Measurements from ENCODE around the gene KCNMA1.

Gene KCNMA1

GRCh38 chr10:77526868-77527617 lies 110.6 kb downstream of the KCNMA1 start:
- TF ChIP-seq MAX (IDR thresholded peaks at IDR 0.05) (no peak), RAD21 (IDR thresholded peaks at IDR 0.05; ENCODE audit: low read depth) (no peak), YY1 (IDR thresholded peaks at IDR 0.05; ENCODE audit: low read depth) (no peak), REST (IDR thresholded peaks at IDR 0.05; ENCODE audit: low read depth) (no peak), CREB1 (IDR thresholded peaks at IDR 0.05; ENCODE audit: low read depth) (no peak), EP300 (IDR thresholded peaks at IDR 0.05; ENCODE audit: borderline replicate concordance) (no peak), USF1 (IDR thresholded peaks at IDR 0.05) (no peak), FOXM1 (IDR thresholded peaks at IDR 0.05; ENCODE audit: borderline replicate concordance, low read depth) (no peak), TAF1 (IDR thresholded peaks at IDR 0.05; ENCODE audit: low read depth) (no peak), CEBPB (IDR thresholded peaks at IDR 0.05) (no peak), EGR1 (IDR thresholded peaks at IDR 0.05) (no peak), TCF12 (IDR thresholded peaks at IDR 0.05; ENCODE audit: low read depth) (no peak), ZBTB7A (IDR thresholded peaks at IDR 0.05; ENCODE audit: low read depth) (no peak), TEAD4 (IDR thresholded peaks at IDR 0.05) (no peak), NFIC (IDR thresholded peaks at IDR 0.05) (no peak)

- no peak for TF ChIP-seq EP300 (IDR thresholded peaks at IDR 0.05; ENCODE audit: borderline replicate concordance)
- TF ChIP-seq REST (IDR thresholded peaks at IDR 0.05; ENCODE audit: low read depth) = no peak
- TF ChIP-seq TAF1 (IDR thresholded peaks at IDR 0.05; ENCODE audit: low read depth) = no peak
- no peak for TF ChIP-seq YY1 (IDR thresholded peaks at IDR 0.05; ENCODE audit: low read depth)
- TF ChIP-seq RAD21 (IDR thresholded peaks at IDR 0.05; ENCODE audit: low read depth) = no peak
- TF ChIP-seq EGR1 (IDR thresholded peaks at IDR 0.05) = no peak
- no peak for TF ChIP-seq USF1 (IDR thresholded peaks at IDR 0.05)
- TF ChIP-seq TEAD4 (IDR thresholded peaks at IDR 0.05) = no peak
- no peak for TF ChIP-seq CEBPB (IDR thresholded peaks at IDR 0.05)
- no peak for TF ChIP-seq MAX (IDR thresholded peaks at IDR 0.05)
- no peak for TF ChIP-seq NFIC (IDR thresholded peaks at IDR 0.05)
- no peak for TF ChIP-seq FOXM1 (IDR thresholded peaks at IDR 0.05; ENCODE audit: borderline replicate concordance, low read depth)
- no peak for TF ChIP-seq TCF12 (IDR thresholded peaks at IDR 0.05; ENCODE audit: low read depth)
- TF ChIP-seq CREB1 (IDR thresholded peaks at IDR 0.05; ENCODE audit: low read depth) = no peak
- no peak for TF ChIP-seq ZBTB7A (IDR thresholded peaks at IDR 0.05; ENCODE audit: low read depth)
Measured at GRCh38 chr10:77524281-77524711, 113.3 kb downstream of the KCNMA1 start.

- no peak for TF ChIP-seq EGR1 (IDR thresholded peaks at IDR 0.05)
- TF ChIP-seq NFIC (IDR thresholded peaks at IDR 0.05) = no peak
- no peak for TF ChIP-seq FOXM1 (IDR thresholded peaks at IDR 0.05; ENCODE audit: borderline replicate concordance, low read depth)
- no peak for TF ChIP-seq EP300 (IDR thresholded peaks at IDR 0.05; ENCODE audit: borderline replicate concordance)
- no peak for TF ChIP-seq CREB1 (IDR thresholded peaks at IDR 0.05; ENCODE audit: low read depth)
- no peak for TF ChIP-seq TEAD4 (IDR thresholded peaks at IDR 0.05)
Measured at GRCh38 chr10:77522268-77522809, 115.3 kb downstream of the KCNMA1 start.

GRCh38 chr10:77520995-77521394 lies 116.6 kb downstream of the KCNMA1 start:
- TF ChIP-seq TEAD4 (IDR thresholded peaks at IDR 0.05) (no peak), TAF1 (IDR thresholded peaks at IDR 0.05; ENCODE audit: low read depth) (no peak), EGR1 (IDR thresholded peaks at IDR 0.05) (no peak), YY1 (IDR thresholded peaks at IDR 0.05; ENCODE audit: low read depth) (no peak), REST (IDR thresholded peaks at IDR 0.05; ENCODE audit: low read depth) (no peak), ZBTB7A (IDR thresholded peaks at IDR 0.05; ENCODE audit: low read depth) (no peak), NFIC (IDR thresholded peaks at IDR 0.05) (no peak), EP300 (IDR thresholded peaks at IDR 0.05; ENCODE audit: borderline replicate concordance) (no peak), FOXM1 (IDR thresholded peaks at IDR 0.05; ENCODE audit: borderline replicate concordance, low read depth) (no peak), RAD21 (IDR thresholded peaks at IDR 0.05; ENCODE audit: low read depth) (no peak), CREB1 (IDR thresholded peaks at IDR 0.05; ENCODE audit: low read depth) (no peak), USF1 (IDR thresholded peaks at IDR 0.05) (no peak), MAX (IDR thresholded peaks at IDR 0.05) (no peak), CEBPB (IDR thresholded peaks at IDR 0.05) (no peak), TCF12 (IDR thresholded peaks at IDR 0.05; ENCODE audit: low read depth) (no peak)

Measured in Ishikawa (cell line).